Activated T-helper 2 cell treated with anti-CD3 and anti-CD28 coated beads, Interferon-gamma antibody, Interleukin-2, Interleukin-4, amounts not matched to agents 10 μg/mL and 5 μg/mL and 100 μg/mL, durations not matched to agents 14 hours and 24 hours and 36 hours (primary cell): ENCODE results near the gene AKAP13. TPM values are rescaled to one million over a fixed set of nuclear protein-coding genes. Genes with fewer than 3 reads are reported as not detected.

Source experiments
- DNase-seq: peaks from one replicate; pipeline ENCODE4 v3.0.0; 2021; ENCODE audit warnings: low spot score
- H3K27ac Mint-ChIP-seq: one replicate; pipeline ENCODE4 v1.8.0; 2021; ENCODE audit warnings: mixed read lengths
- H3K27me3 Mint-ChIP-seq: one replicate; pipeline ENCODE4 v1.8.0; 2021; ENCODE audit warnings: low read depth, mixed read lengths
- H3K36me3 Mint-ChIP-seq: one replicate; pipeline ENCODE4 v1.8.0; 2021; ENCODE audit warnings: low read depth, mixed read lengths
- H3K4me1 Mint-ChIP-seq: one replicate; pipeline ENCODE4 v1.8.0; 2021; ENCODE audit warnings: low read depth, mixed read lengths
- H3K4me3 Mint-ChIP-seq: one replicate; pipeline ENCODE4 v1.8.0; 2021; ENCODE audit warnings: low read depth, mild to moderate bottlenecking, moderate library complexity, mixed read lengths
- H3K9me3 Mint-ChIP-seq: one replicate; pipeline ENCODE4 v1.8.0; 2021; ENCODE audit warnings: mixed read lengths
- intact Hi-C: fragments of 100-400 bp; cut with micrococcal nuclease; formaldehyde crosslinking; loops from one replicate; pipeline ENCODE4 v1.15.1; 2023
- total RNA-seq: library from RNA; stranded (reverse); gene quantifications from 2 replicates; pipeline ENCODE4 v1.2.3, GENCODE V29; 2022

Gene AKAP13
- total RNA-seq, 1 donor from 2014 or later = 92.1 TPM

GRCh38 chr15:85748176-85748575, 367.8 kb downstream of the AKAP13 start:
- Mint-ChIP-seq H3K36me3 (peaks cover 47% of the 10 kb centered on the region), H3K4me1 (peaks cover 3% of the 10 kb centered on the region), H3K4me3 (no peak overlapping the region), H3K27ac (no peak overlapping the region), H3K27me3 (no peaks in the 10 kb centered on the region), H3K9me3 (no peaks in the 10 kb centered on the region)
- intact Hi-C loops = no loop called here
- DNase-seq = no peak

DNA sequence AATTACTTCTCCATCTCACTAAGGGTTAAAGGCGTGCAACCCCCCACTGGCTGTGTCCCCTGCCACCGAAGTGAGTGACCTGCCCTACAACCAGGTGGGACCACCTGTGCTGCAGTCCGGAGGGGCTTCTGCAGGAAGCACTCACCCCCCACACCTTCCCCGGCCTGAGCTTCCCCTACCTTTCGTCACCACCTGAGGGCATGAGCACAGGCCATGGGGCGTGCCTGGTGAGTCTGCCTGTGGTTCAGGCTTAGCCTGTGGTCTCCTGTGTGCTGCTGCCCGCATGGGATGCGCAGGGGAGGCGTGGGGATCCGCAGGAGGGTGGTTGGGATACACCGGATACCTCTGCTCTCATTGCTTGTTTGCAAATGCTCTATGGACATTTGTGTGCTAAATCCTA, 368.3 kb downstream of the AKAP13 start:
- peaks cover 42% of the 10 kb centered on the region for H3K36me3 Mint-ChIP-seq
- no peaks in the 10 kb centered on the region for H3K27me3 Mint-ChIP-seq
- H3K9me3 Mint-ChIP-seq = no peaks in the 10 kb centered on the region
- intact Hi-C loops = no loop called here
- H3K4me3 Mint-ChIP-seq = no peak overlapping the region
- no peak overlapping the region for H3K27ac Mint-ChIP-seq
- DNase-seq = no peak
- H3K4me1 Mint-ChIP-seq = peaks cover 3% of the 10 kb centered on the region

- intact Hi-C loops = no loop called here
- Mint-ChIP-seq H3K36me3 (peaks cover 35% of the 10 kb centered on the region), H3K9me3 (no peaks in the 10 kb centered on the region), H3K27ac (no peak overlapping the region), H3K4me3 (no peak overlapping the region), H3K27me3 (no peaks in the 10 kb centered on the region), H3K4me1 (peaks cover 3% of the 10 kb centered on the region)
- no peak for DNase-seq
Observed at GRCh38 chr15:85749261-85750151, 369.1 kb downstream of the AKAP13 start.

GRCh38 chr15:85750319-85751290, 370.2 kb downstream of the AKAP13 start:
- no peaks in the 10 kb centered on the region for H3K27me3 Mint-ChIP-seq
- no peak for DNase-seq
- H3K4me1 Mint-ChIP-seq = peaks cover 3% of the 10 kb centered on the region
- intact Hi-C loops = no loop called here
- H3K36me3 Mint-ChIP-seq = peaks cover 25% of the 10 kb centered on the region
- no peak overlapping the region for H3K27ac Mint-ChIP-seq
- no peak overlapping the region for H3K4me3 Mint-ChIP-seq
- H3K9me3 Mint-ChIP-seq = no peaks in the 10 kb centered on the region

GRCh38 chr15:85751291-85752123, 371.1 kb downstream of the AKAP13 start:
- Mint-ChIP-seq H3K36me3 (peaks cover 17% of the 10 kb centered on the region), H3K27ac (no peak overlapping the region), H3K27me3 (no peaks in the 10 kb centered on the region), H3K4me3 (no peak overlapping the region), H3K4me1 (peaks cover 3% of the 10 kb centered on the region), H3K9me3 (no peaks in the 10 kb centered on the region)
- DNase-seq = no peak
- intact Hi-C loops = no loop called here

DNA sequence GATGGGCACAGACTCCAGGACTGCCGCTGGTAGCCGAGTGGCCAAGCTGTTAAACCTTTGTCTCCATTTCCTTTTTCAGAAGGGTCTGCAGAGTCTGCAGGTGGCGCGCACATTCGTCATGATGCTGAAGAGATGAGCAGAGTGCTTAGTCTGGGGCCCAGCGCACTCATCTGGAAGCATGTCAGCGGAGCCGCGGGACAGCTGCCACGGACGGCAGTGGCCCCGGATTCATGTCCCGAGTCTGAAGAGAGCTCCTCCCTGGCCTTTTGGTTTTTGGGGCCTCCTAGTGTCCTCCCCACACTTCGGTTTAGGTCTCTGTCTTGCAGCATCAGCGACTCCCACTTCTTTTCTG, 371.7 kb downstream of the AKAP13 start:
- Mint-ChIP-seq H3K9me3 (no peaks in the 10 kb centered on the region), H3K27me3 (no peaks in the 10 kb centered on the region), H3K36me3 (peaks cover 11% of the 10 kb centered on the region), H3K4me3 (no peak overlapping the region), H3K27ac (no peak overlapping the region), H3K4me1 (peaks cover 3% of the 10 kb centered on the region)
- intact Hi-C loops = no loop called here
- DNase-seq = no peak

DNA sequence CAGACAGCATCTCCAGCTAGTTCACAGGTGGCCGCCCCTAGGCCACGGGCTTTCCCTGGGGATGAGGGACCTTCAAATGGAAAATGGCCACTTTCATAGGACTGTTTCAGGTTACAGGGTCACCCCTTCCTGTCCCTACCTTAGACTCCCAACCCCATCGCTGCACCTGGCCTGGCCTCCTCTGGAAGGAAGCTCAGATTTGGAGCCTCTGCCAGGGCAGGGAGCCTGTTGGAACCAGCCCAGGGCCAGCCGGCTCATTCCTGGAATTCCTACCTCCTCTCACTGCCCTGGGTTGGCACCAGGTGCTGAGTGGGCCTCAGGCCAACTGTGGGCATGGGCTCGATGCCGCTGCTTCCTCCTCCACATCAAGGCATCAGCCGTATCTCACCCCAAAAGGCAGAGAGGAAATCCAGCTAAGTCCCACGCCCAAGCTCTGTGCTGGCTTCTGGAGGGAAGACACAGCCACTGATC, 372.1 kb downstream of the AKAP13 start:
- H3K27me3 Mint-ChIP-seq = no peaks in the 10 kb centered on the region
- H3K4me3 Mint-ChIP-seq = no peak overlapping the region
- H3K36me3 Mint-ChIP-seq = peaks cover 7% of the 10 kb centered on the region
- H3K27ac Mint-ChIP-seq = peak overlapping the region; percentile 35
- H3K9me3 Mint-ChIP-seq = no peaks in the 10 kb centered on the region
- DNase-seq = no peak
- H3K4me1 Mint-ChIP-seq = peaks cover 3% of the 10 kb centered on the region
- intact Hi-C loops = no loop called here

GRCh38 chr15:85753261-85753660, 372.9 kb downstream of the AKAP13 start:
- no peaks in the 10 kb centered on the region for H3K27me3 Mint-ChIP-seq
- peaks cover 3% of the 10 kb centered on the region for H3K4me1 Mint-ChIP-seq
- peaks cover 7% of the 10 kb centered on the region for H3K36me3 Mint-ChIP-seq
- H3K9me3 Mint-ChIP-seq = no peaks in the 10 kb centered on the region
- no peak overlapping the region for H3K27ac Mint-ChIP-seq
- H3K4me3 Mint-ChIP-seq = no peak overlapping the region
- intact Hi-C loops = no loop called here
- no peak for DNase-seq

- no peak for DNase-seq
- Mint-ChIP-seq H3K9me3 (no peaks in the 10 kb centered on the region), H3K36me3 (peaks cover 7% of the 10 kb centered on the region), H3K27ac (no peak overlapping the region), H3K4me3 (no peak overlapping the region), H3K4me1 (peaks cover 3% of the 10 kb centered on the region), H3K27me3 (no peaks in the 10 kb centered on the region)
- intact Hi-C loops = no loop called here
Observed at GRCh38 chr15:85753791-85754452, 373.5 kb downstream of the AKAP13 start.

DNA sequence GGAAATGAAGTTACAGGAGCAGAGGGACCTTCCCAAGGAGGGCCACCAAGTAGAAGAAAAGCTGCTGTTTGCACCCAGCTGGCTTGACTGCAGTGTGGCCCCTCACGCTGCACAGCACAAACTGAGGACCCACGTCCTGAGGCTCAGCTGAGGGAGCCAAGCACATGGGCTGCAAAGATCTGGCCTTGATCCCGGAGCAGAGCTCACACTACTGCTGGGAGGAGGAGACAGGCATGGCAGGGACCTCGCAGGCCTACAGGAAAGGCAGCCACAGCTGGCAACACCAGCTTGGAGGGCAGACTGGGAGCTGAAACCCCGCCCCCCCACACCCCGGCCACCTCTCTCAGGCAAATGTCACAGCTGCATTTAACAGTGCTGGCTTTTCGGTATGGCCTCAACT, 374.6 kb downstream of the AKAP13 start:
- Mint-ChIP-seq H3K4me1 (peaks cover 3% of the 10 kb centered on the region), H3K9me3 (no peaks in the 10 kb centered on the region), H3K27me3 (no peaks in the 10 kb centered on the region), H3K4me3 (no peak overlapping the region), H3K36me3 (peaks cover 3% of the 10 kb centered on the region), H3K27ac (no peak overlapping the region)
- intact Hi-C loops = no loop called here
- DNase-seq = no peak

- intact Hi-C loops = no loop called here
- Mint-ChIP-seq H3K36me3 (peaks cover 3% of the 10 kb centered on the region), H3K9me3 (no peaks in the 10 kb centered on the region), H3K4me1 (peaks cover 3% of the 10 kb centered on the region), H3K27me3 (no peaks in the 10 kb centered on the region), H3K4me3 (no peak overlapping the region), H3K27ac (no peak overlapping the region)
- no peak for DNase-seq
Observed at GRCh38 chr15:85755471-85755870, 375.1 kb downstream of the AKAP13 start.

- DNase-seq = no peak
- Mint-ChIP-seq H3K27me3 (no peaks in the 10 kb centered on the region), H3K4me1 (peaks cover 3% of the 10 kb centered on the region), H3K36me3 (peaks cover 3% of the 10 kb centered on the region), H3K27ac (no peak overlapping the region), H3K4me3 (no peak overlapping the region), H3K9me3 (no peaks in the 10 kb centered on the region)
- intact Hi-C loops = no loop called here
Observed at GRCh38 chr15:85755942-85756341, 375.5 kb downstream of the AKAP13 start.
